Erythroblast (primary cell): ENCODE results near the gene R3HDM2.
A peak's percentile ranks its signal among the peaks of the same experiment; 100 is the strongest.

Experiments used
- DNase-seq, 2 experiments: peaks; one replicate each; lab custom pipeline; 2025; lab: John Stamatoyannopoulos, UW
- GATA1 ChIP-seq: IDR thresholded peaks from 2 replicates; pipeline ENCODE4 v1.6.1; 2011; ENCODE audit warnings: low read depth, mild to moderate bottlenecking, control low read depth, low read length, moderate library complexity
- POLR2A ChIP-seq: IDR thresholded peaks from 2 replicates; pipeline ENCODE4 v1.6.1; 2011; ENCODE audit warnings: mild to moderate bottlenecking, low read length

The R3HDM2 gene

DNA sequence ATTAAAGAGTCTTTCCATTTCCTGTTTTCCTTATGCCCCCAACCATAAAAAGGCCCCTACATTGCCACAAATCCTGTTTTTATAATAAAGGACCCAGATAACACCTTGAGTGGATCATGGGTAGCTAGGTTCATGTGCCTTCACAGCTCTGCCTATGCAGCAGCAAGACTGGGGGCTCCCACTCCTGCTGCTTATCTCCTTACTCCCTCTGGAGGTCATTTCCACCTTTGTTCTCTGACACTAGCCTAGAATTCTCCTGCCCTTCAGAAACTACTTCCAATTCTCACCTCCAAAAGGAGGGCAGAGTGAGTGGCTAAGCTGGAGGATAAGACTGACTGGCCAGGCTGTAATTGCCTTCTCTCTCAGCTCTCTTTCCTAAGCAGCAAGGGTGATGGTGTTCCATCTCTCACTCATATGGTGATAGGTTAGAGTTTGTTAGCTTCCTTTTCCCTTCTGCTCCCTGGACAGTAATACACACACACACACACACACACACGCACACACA, 159.8 kb downstream of the R3HDM2 start:
- TF ChIP-seq POLR2A (no peak), GATA1 (no peak)
- no peak for DNase-seq

DNA sequence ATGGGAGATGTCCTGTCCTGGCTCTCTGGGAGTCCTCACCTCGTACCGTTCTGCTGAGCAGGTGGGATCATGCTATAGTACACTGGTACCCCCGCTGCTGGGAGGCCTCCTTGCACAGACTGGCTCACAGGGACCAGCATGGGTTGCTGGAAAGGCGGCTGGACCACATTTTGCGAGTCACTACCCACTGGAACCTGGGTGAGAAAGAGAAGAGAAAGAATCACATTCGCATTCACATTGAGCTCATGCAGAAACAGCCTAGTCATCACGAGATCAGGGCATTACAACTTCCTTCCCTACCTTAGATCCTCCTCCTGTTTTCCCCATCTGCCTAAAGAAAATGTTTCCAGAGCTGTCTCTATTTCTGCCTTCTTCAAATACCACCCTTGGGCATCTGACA, 162.6 kb downstream of the R3HDM2 start:
- no peak for DNase-seq

DNA sequence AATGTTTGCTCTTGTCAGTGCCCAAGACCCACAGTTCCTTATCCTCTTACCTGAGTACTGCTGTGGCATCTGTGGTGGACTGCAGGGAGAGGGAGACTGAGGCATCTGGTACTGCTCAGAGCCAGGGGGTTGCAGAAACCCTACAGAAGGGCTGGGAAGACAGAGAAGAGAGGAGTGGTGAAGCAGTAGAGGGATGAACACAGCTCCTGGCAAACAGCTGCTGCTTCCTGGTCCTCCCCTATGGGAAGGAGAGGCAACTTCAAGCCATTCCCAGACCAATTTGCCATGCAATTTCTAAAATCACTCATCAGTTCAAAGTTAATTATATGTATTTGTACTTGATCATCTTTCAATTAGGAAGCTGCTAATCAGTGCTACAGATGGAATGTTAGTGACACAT, 164.2 kb downstream of the R3HDM2 start:
- TF ChIP-seq POLR2A (no peak), GATA1 (no peak)
- DNase-seq = no peak

More for the DNA sequence above, 162.6 kb downstream of the R3HDM2 start:
- TF ChIP-seq POLR2A (no peak), GATA1 (no peak)

DNA sequence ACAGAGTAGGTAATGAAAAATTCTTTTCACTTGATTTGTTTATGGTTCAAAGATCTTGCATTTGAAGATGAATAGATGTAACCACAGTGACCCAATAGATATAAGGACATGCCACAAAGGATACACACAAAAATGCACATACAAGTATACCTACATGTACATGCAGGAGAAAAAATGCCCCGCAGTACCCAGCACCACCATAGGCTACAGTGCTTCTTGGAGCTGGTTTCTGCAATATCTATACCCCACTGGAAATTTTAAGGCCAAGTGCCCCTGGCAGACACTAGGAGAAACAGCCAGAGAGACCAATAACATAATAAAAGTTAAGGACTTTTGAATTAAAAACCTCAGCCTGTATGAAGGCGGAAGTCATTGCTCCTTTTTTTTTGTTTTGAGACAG, 167.7 kb downstream of the R3HDM2 start:
- no peak for DNase-seq

DNA sequence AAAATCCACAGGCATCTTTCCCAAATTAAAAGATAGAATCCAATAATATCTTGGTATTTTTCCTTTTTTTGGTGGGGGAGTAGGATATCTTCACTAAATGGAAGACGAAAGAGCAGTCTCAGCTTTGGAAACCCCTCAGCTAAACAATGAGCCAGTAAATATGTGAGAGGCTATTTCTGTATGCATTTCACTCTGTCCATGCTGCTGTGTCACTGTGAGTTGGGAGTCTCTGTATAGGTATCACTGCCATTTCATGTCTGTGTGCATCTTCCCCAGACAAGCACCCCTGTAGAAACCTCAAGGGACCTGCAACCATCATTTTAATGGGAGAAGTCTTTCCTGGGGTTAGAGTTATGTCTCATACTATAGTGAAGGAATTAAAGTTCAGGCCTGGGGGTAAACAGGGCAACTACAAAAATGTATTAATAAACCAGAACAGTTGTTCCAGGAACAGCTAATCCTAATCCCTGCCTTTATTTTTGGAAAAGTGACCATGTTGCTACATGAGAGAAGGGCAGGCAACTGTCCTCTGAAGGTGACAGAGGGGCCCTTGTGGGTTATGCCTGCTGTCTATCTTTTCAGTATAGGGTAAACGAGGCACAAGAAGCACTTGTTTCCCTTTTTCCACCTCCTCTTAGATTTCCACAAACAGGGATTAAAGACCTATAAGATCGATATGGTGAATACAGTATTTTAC, 168.6 kb downstream of the R3HDM2 start:
- TF ChIP-seq GATA1 = no peak
- no peak for TF ChIP-seq POLR2A
- DNase-seq = peak in 1 of 2 experiments; percentile 50

More for the DNA sequence above, 167.7 kb downstream of the R3HDM2 start:
- TF ChIP-seq POLR2A = no peak
- no peak for TF ChIP-seq GATA1

DNA sequence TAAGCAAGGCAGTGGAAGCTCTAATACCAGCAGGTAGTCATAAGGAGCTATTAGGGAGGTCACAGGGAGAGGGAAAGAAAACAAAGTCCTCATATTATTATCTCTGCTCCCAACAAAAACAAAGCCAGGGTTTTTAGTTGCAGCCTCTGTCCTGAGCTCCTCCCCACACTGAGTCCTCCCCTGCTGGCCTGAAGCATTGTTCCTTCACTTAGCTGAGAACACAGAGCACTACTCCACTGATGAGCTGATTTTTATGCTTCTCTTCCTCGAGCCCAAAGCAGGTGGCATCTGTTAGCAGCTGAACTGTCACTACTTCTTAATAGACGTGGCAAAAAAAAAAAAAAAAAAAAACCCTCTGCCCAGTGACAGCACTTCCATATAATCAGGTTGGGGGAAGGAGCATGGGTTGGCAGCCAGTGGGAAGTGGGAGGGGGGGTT, 169.4 kb downstream of the R3HDM2 start:
- no peak for DNase-seq
- TF ChIP-seq POLR2A = no peak
- TF ChIP-seq GATA1 = no peak

DNA sequence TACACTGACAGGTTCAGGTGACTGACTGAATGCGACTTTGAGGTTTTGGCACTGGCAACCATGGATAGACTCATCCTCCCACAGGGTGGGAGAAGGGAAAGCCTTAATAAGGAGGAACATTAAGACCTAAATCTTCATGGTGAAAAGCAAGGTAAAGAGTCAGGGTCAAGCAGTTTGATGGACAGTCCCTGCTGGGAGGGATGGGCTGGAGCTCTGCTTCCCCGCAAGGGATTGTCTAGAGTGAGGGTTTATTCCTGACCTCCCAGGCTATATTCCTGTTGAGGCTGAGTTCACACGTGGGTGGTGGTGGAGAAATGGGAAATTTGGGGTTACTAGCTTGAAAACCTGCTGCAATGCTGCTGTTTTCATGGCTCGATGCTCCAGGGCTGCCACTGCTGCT, 170.5 kb downstream of the R3HDM2 start:
- no peak for TF ChIP-seq POLR2A
- TF ChIP-seq GATA1 = no peak
- no peak for DNase-seq

DNA sequence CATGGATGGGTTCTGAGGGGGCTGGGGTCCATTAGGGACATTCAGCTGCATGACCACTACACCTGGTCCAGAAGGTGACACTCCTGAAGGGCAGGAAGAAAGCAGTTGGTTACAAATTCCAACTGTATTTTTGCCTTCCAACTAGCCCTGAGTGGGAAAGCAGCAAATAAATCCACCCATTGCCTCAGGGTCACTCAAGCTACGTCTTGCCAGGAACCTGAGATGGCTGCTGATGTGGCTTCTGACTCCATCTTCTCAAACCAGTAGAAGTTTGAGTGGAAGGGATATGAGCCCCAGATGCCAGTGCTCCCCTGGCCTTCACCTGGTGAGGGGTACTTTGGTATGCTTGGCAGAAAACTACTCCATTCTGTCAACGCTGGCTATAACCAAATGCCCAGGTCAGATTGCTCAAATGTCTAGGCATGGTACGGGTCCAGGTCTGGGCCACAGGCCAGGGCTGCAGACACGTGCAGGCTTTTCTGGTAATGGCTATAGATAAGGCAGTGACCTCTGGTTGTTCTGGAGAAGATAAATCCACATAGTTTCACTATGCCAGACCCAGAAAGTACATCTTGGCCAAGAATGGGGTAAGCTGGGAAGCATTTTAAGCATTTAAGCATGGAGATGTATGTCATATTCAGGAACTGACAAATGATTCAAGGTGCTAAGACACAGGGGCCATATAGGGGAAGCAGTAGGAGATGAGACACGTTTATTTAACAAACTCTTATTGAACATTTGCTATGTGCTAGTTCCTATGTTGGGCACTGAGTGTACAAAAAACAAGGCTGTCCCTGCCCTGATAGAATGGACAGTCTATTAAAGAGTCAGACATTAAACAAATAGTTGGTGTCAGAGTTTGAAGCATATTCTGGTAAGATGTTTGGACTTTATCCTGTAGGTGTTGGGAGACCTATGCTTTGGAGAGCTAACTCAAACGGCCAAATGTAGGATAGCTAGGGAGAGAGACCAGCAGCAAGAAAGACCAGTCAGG, 171.6 kb downstream of the R3HDM2 start:
- TF ChIP-seq GATA1 (no peak), POLR2A (no peak)

DNA sequence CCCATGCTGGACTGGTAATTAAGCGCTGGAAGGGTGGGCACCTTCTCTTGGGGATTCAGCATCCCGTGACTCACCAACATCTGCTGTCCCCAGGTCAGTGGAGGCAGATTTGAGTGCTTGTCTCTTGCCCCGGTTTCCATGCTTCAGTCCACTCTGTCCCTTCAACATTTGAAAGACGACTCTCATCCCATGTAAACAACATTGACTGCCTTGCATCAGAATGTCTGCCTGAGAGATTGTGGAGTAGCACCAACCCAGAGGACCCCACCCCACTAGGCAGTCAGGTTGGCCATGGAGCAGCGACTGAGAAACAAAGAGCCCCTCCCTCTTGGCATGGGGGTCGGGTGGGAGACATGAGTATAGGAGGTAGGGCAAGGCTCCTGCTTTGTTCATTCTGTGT, 174.9 kb downstream of the R3HDM2 start:
- DNase-seq = no peak
- no peak for TF ChIP-seq POLR2A
- TF ChIP-seq GATA1 = no peak

More for the DNA sequence above, 171.6 kb downstream of the R3HDM2 start:
- peak; percentile 55 to 73 for DNase-seq

DNA sequence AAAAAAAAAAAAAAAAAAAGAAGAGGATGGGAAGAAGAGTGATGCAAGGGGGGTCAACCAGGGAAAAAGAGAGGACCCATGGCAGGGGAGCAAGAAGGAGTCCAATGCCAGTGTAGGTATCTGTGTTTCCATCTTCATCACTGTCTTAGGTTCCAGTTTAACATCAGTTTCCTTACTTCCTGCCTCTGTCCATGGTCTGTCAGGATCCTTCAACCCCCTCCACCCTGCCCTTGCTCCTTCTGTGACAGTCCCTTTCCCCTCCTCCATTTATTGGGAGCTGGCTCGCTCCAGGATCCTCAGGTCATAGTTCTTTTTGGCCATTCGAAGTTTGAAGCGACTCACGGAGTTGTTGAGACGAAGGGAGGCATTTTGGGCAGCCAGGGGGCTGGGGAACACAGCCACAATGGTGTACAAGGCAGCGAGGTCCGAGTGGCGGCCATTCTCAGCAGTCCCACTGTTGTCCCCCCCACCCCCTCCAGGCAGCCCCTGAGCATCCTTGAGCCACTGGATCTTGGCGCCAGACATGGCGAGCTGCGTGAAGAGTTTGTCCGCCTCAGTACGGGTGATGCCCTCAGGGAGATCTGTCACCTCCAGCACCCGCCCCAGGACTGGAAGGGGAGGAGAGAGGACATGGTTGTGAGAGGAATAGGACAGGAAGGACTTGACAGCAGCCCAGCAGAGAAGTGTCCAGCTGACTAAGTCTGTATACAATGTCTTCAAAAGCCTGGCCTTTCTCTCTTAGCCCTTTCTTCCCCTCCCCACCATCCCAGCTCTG, 176.2 kb downstream of the R3HDM2 start:
- no peak for DNase-seq
- no peak for TF ChIP-seq GATA1
- no peak for TF ChIP-seq POLR2A

DNA sequence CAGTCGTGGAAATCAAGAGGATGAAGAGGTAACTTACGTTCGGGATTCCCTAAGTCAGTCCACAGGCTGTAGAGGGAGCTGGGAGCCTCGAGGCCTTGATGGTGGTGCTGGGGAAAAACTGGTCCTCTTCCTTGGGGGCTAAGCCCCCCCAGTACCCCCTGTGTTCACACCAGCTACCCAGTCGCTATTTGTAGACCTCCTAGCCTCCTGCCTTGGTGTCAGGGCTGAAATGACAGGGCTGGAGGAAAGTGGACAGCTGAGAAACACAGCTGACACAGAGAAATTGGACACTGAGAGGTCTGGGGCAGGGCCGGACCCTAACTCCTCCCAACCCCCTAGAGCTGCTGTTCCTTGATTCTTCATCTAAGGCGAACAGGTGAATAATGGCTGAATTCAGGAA, 179.9 kb downstream of the R3HDM2 start, which contains the start of gene STAC3:
STAC3 (minus strand) TSS at position 232 of the 400 bp plus-strand sequence. CDS start 1,551 bp downstream, outside the sequence.
- TF ChIP-seq GATA1 (no peak), POLR2A (no peak)
- DNase-seq = no peak

DNA sequence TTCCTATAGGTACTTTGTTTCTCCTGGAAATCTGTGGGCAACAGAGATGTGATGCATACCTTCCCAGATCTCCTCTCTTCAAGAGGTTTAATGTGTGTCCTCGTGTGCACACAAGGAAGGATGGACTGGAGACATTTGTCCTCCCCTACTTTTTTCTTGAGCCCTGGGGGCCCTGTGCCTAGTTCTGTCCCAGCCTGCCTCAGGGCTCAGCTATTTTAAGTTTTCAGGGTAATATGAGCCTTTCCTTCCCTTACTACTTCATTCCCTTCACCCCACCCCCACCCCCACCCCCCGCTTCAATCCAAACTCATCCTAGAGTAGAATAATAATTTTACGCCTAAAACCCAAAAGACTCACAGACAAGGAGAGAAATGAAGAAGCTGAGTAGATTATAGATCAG, 180.3 kb downstream of the R3HDM2 start:
- TF ChIP-seq GATA1 (no peak), POLR2A (no peak)
- no peak for DNase-seq
